Measurements from ENCODE around the gene ANKRD36C.
"Not testable (repeated sequence)": the region's sequence is repeated elsewhere in the genome, so short reads cannot be mapped to it uniquely, and the experiment has no call there.

DNA sequence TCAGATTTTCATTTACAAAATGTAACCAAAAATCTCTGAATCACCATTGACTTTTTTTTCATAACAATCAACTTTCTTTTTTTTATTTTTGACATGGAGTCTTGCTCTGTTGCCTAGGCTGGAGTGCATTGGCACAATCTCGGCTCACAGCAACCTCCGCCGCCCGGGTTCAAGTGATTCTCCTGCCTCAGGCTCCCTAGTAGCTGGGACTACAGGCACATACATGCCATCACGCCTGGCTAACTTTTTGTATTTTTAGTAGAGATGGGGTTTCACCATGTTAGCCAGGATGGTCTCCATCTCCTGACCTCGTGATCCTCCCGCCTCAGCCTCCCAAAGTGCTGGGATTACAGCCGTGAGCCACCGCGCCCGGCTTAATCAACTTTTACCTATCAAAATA is 51.7 kb downstream of the ANKRD36C start:
- not testable (repeated sequence) for TF ChIP-seq DIDO1 (tag; IDR thresholded peaks at IDR 0.05; ENCODE audit: low read depth); CHD2 (IDR thresholded peaks at IDR 0.05; ENCODE audit: low read depth, low read length); ESRRA (IDR thresholded peaks at IDR 0.05; ENCODE audit: borderline replicate concordance, low read depth); POLR2AphosphoS5 (IDR thresholded peaks at IDR 0.05; ENCODE audit: control insufficient read depth, insufficient read depth, low read depth, low read length)

Data from K562 (cell line).